Common myeloid progenitor, CD34-positive (primary cell): Measurements from ENCODE around the gene ZNF319.
A peak's percentile ranks its signal among the peaks of the same experiment; 100 is the strongest.
"Not testable (repeated sequence)": the region's sequence is repeated elsewhere in the genome, so short reads cannot be mapped to it uniquely, and the experiment has no call there.

Experiments used
- CTCF ChIA-PET: fragments of 350-600 bp; sonication (Branson Sonifier 250); formaldehyde crosslinking; loops from one replicate; lab custom pipeline; 2021; ENCODE audit warnings: antibody characterized with exemption; lab: Charles Lee
- POLR2A ChIA-PET: fragments of 350-600 bp; sonication (Branson Sonifier 250); formaldehyde crosslinking; loops from one replicate; lab custom pipeline; 2021; ENCODE audit warnings: antibody characterized with exemption; lab: Charles Lee
- DNase-seq, 3 donors: peaks; one replicate each; pipeline versions ENCODE4 v3.0.0 to v3.0.0-alpha.2; 2013
- H3K27ac ChIP-seq, 2 experiments: 1 replicate in 1 of 2; 2 replicates in 1 of 2; pipeline ENCODE4 v1.7.0; 2013; ENCODE audit warnings: inconsistent platforms in 2 of 2, low read length in 2 of 2, mild to moderate bottlenecking in 2 of 2, low read depth in 1 of 2, moderate library complexity in 1 of 2; ENCODE audit not compliant: severe bottlenecking in 2 of 2, insufficient read depth in 1 of 2, poor library complexity in 1 of 2
- H3K27me3 ChIP-seq, 5 experiments: replicated peaks in 2 of 5; 1 replicate in 3 of 5; 2 replicates in 2 of 5; pipeline versions ENCODE4 v1.6.1 to v1.7.0; 2013; ENCODE audit warnings: low read length in 4 of 5, mild to moderate bottlenecking in 2 of 5, moderate library complexity in 2 of 5, inconsistent platforms in 1 of 5; ENCODE audit not compliant: insufficient read depth in 5 of 5, control insufficient read depth in 4 of 5
- H3K36me3 ChIP-seq, 4 experiments: 1 replicate in 2 of 4; 2 replicates in 2 of 4; pipeline versions ENCODE4 v1.6.1 to v1.7.0; 2013; ENCODE audit warnings: low read length in 3 of 4, control low read depth in 1 of 4, mild to moderate bottlenecking in 1 of 4; ENCODE audit not compliant: control insufficient read depth in 4 of 4, insufficient read depth in 4 of 4
- H3K4me1 ChIP-seq, 4 experiments: 1 replicate in 3 of 4; 2 replicates in 1 of 4; pipeline versions ENCODE4 v1.6.1 to v1.7.1; 2013; ENCODE audit warnings: low read length in 3 of 4, mild to moderate bottlenecking in 3 of 4, control low read depth in 1 of 4, inconsistent platforms in 1 of 4, moderate library complexity in 1 of 4; ENCODE audit not compliant: control insufficient read depth in 4 of 4, insufficient read depth in 4 of 4; ENCODE audit errors: control extremely low read depth in 1 of 4
- H3K4me3 ChIP-seq, 7 experiments: 1 replicate in 4 of 7; 2 replicates in 3 of 7; pipeline versions ENCODE4 v1.5.1 to v1.7.0; 2013; ENCODE audit warnings: mild to moderate bottlenecking in 7 of 7, low read length in 6 of 7, moderate library complexity in 6 of 7, inconsistent platforms in 2 of 7, low read depth in 2 of 7, control low read depth in 1 of 7; ENCODE audit not compliant: insufficient read depth in 4 of 7, control insufficient read depth in 1 of 7; ENCODE audit errors: extremely low read depth in 1 of 7
- H3K9me3 ChIP-seq, 5 experiments: 1 replicate in 4 of 5; 2 replicates in 1 of 5; pipeline versions ENCODE4 v1.6.1 to v1.7.1; 2013; ENCODE audit warnings: low read length in 4 of 5, mild to moderate bottlenecking in 2 of 5, inconsistent platforms in 1 of 5, low read depth in 1 of 5, moderate library complexity in 1 of 5; ENCODE audit not compliant: control insufficient read depth in 4 of 5, insufficient read depth in 2 of 5; ENCODE audit errors: control extremely low read depth in 1 of 5
- WGBS: methylation state at CpG from one replicate; pipeline ENCODE4 v1.1.5; 2013; ENCODE audit not compliant: insufficient coverage; 5-methylcytosine and 5-hydroxymethylcytosine counted together

ZNF319 gene

GRCh38 chr16:57984443-57985203 lies 15.8 kb downstream of the ZNF319 start:
- H3K4me1 ChIP-seq = peaks cover 0 to 17% (median 13%) of the 10 kb centered on the region in 4 experiments
- peaks cover 0 to 11% (median 0%) of the 10 kb centered on the region in 5 experiments for H3K27me3 ChIP-seq
- ChIA-PET POLR2A (no interaction called here), CTCF (no interaction called here)
- DNase-seq = peak; percentile 91 to 96 (median 96)
- no peaks in the 10 kb centered on the region for H3K9me3 ChIP-seq
- WGBS = 5% methylated on average over 43 of the region's 64 CpGs
- peak overlapping the region; percentile 27 to 82 (median 64) for H3K4me3 ChIP-seq
- H3K27ac ChIP-seq = no peak overlapping the region
- no peaks in the 10 kb centered on the region for H3K36me3 ChIP-seq

GRCh38 chr16:57982385-57982784 lies 18.1 kb downstream of the ZNF319 start:
- no CpG with 5 or more reads among the region's 5 CpGs for WGBS
- CTCF ChIA-PET = no interaction called here

GRCh38 chr16:57981636-57982035 lies 18.8 kb downstream of the ZNF319 start:
- Histone ChIP-seq H3K36me3 (no peaks in the 10 kb centered on the region), H3K4me3 (no peak overlapping the region), H3K4me1 (peaks cover 0 to 15% (median 12%) of the 10 kb centered on the region in 4 experiments), H3K9me3 (no peaks in the 10 kb centered on the region), H3K27me3 (peaks cover 0 to 7% (median 0%) of the 10 kb centered on the region in 5 experiments), H3K27ac (no peak overlapping the region)
- WGBS = 92% methylated on average over 5 of the region's 7 CpGs
- no peak for DNase-seq
- POLR2A ChIA-PET = no interaction called here
- CTCF ChIA-PET = no interaction called here

More at GRCh38 chr16:57982385-57982784, 18.1 kb downstream of the ZNF319 start:
- no peaks in the 10 kb centered on the region for H3K36me3 ChIP-seq
- H3K4me3 ChIP-seq = no peak overlapping the region
- DNase-seq = no peak
- POLR2A ChIA-PET = no interaction called here
- H3K9me3 ChIP-seq = no peaks in the 10 kb centered on the region
- H3K4me1 ChIP-seq = peaks cover 0 to 15% (median 12%) of the 10 kb centered on the region in 4 experiments
- no peak overlapping the region for H3K27ac ChIP-seq
- peaks cover 0 to 11% (median 0%) of the 10 kb centered on the region in 5 experiments for H3K27me3 ChIP-seq

GRCh38 chr16:57979006-57979585 lies 21.4 kb downstream of the ZNF319 start:
- H3K27ac ChIP-seq = no peak overlapping the region
- 92% methylated on average over 8 of the region's 11 CpGs for WGBS
- H3K27me3 ChIP-seq = peaks cover 0 to under 1% (median 0%) of the 10 kb centered on the region in 5 experiments
- H3K4me1 ChIP-seq = peaks cover 0 to under 1% (median under 1%) of the 10 kb centered on the region in 4 experiments
- POLR2A ChIA-PET = no interaction called here
- no peak for DNase-seq
- no peak overlapping the region for H3K4me3 ChIP-seq
- no peaks in the 10 kb centered on the region for H3K9me3 ChIP-seq
- CTCF ChIA-PET = interaction anchor here (1.3 to 1.7 kb wide), 2 partner anchors 13 to 26 kb away, joined by 4 to 7 read pairs; no protein-coding TSS in a partner anchor
- no peaks in the 10 kb centered on the region for H3K36me3 ChIP-seq

GRCh38 chr16:57978070-57978465 lies 22.4 kb downstream of the ZNF319 start:
- POLR2A ChIA-PET, H3K4me3 ChIP-seq, H3K27me3 ChIP-seq, DNase-seq, H3K4me1 ChIP-seq, H3K9me3 ChIP-seq, H3K27ac ChIP-seq, H3K36me3 ChIP-seq: not testable (repeated sequence)
- CTCF ChIA-PET = interaction anchor here (1.0 to 1.9 kb wide), 4 partner anchors 12 to 78 kb away, joined by 3 to 7 read pairs (median 4); no protein-coding TSS in a partner anchor
- WGBS = 100% methylated on average over 1 of the region's 2 CpGs

GRCh38 chr16:57977418-57978069 lies 22.9 kb downstream of the ZNF319 start:
- Histone ChIP-seq H3K27me3 (no peaks in the 10 kb centered on the region), H3K27ac (no peak overlapping the region), H3K4me1 (peaks cover 0 to 3% (median 2%) of the 10 kb centered on the region in 4 experiments), H3K36me3 (no peaks in the 10 kb centered on the region), H3K4me3 (no peak overlapping the region), H3K9me3 (no peaks in the 10 kb centered on the region)
- CTCF ChIA-PET = interaction anchor here (1.0 to 1.9 kb wide), 5 partner anchors 12 to 77 kb away, joined by 3 to 5 read pairs (median 4); no protein-coding TSS in a partner anchor
- POLR2A ChIA-PET = no interaction called here
- WGBS = 97% methylated on average over 11 of the region's 12 CpGs
- no peak for DNase-seq
